ENCODE data around the gene KRT31.
"Not testable (repeated sequence)": the region's sequence is repeated elsewhere in the genome, so short reads cannot be mapped to it uniquely, and the experiment has no call there.

The KRT31 gene

DNA sequence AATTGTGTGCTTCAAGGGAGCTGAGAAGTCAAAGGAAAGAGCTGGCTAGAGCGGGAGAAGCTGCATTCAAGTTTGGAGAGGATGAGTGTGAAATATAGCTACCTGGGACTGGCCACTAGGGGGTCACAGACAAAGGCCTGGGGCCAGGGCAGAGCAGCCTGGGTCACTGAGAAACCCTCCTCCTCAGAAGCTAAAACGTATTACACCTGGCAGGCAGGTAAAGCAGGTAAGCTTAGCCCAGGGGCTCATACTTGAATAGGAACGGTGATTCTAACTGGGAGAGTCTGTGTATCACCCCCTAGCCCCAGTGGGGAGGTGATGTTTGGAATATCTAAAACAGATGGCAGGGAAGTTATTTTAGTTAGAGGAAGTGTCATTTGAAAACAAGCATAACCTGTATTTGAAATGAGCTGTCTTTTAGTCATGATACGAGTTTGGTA is 20.2 kb upstream of the KRT31 start:
- no peak for DNase-seq

DNA sequence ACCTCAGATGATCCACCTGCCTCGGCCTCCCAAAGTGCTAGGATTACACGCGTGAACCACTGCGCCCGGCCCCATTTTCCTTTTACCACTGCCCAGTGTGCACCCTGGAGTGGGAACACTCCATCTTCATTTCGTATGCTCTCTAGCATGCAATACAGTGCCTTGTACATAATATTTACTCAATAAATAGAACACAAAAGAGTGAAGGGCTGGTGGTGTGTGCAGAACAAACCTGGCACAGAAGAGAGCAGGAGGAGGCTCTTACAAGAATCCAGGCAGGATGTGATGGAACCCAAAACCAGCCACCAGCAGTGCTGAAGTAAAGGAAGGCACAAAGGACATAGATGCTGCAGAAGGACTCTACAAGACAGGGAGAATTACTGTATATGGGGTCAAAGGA is 19.7 kb upstream of the KRT31 start:
- DNase-seq, result no peak

DNA sequence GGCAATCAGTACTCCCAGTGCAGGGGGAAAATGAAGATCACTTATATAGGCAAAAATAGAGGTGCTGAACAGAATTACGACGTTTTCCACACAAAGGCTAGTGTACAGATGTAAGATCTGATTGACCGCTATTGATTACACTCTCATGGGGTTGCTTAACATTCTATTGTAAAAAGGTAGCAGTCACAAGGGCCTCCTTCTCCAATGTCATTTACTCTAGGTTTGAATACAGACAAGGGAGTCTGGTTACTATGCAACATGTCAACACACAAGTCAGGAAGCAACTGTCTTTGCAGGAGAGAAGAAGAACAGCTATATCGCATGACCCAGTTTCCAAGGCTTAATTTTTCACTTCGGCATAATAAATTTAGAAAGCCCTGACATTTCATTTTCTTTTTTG is 19.1 kb upstream of the KRT31 start:
- DNase-seq, result no peak

DNA sequence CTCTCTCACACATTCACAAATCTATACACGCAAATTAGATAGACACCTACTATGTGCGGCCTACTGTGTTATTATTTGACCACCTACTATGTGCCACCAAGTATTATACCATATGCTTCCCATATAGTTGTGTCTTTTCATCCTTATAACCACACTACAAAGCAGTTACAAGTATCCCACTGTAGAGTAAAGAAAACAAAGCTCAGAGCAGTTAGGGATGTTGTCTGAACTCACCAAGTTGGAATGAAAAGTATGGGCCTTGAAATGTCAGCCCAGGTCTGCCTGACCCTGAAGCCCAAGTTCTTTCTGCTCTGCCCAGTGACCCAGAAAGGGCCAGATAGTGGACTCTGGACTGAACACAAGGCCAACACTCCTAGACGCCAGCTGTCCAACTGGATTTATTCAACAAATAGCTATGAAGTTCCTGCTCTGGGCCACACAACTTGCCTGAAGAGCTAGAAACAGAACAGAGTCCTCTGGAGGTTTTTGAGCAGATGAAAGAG is 18.5 kb upstream of the KRT31 start:
- no peak for DNase-seq

DNA sequence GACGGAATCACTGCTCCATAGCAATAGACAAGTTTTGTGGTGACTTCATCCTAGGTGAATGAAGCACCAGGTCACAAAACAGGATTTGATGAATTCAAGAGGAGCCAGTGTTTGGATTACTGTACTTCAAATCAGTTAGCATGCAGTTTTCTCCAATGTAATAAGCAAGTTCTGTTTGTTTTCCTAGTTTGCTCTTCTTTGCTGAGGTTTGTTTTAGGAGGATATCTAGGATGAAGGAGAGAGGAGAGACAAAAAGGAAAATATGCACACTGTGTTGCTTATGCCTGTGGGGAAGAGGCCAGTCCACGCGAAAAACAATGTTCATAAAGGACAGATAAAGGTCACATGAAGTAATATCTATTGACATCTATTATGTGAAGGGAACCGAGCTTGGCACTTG is 18.0 kb upstream of the KRT31 start:
- DNase-seq, result no peak

DNA sequence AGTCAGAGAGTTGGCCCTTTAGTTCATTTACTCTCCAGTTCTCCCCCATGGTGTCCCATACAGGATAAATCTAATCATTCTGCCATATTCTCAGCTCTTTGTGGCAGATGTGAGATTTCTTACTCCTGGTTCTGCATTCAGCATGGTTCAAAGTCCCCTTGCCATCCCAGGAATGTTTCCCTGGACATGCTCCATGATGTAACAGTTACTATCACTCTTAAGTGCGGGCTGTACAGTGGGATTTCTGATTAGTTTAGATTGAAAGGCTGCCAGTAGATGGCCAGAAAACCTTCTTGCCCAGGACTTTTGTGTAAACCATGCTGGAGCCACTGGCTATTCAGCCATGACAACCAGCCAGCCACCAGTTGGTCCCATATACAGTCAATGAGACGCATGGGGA is 16.6 kb upstream of the KRT31 start:
- DNase-seq, result no peak

DNA sequence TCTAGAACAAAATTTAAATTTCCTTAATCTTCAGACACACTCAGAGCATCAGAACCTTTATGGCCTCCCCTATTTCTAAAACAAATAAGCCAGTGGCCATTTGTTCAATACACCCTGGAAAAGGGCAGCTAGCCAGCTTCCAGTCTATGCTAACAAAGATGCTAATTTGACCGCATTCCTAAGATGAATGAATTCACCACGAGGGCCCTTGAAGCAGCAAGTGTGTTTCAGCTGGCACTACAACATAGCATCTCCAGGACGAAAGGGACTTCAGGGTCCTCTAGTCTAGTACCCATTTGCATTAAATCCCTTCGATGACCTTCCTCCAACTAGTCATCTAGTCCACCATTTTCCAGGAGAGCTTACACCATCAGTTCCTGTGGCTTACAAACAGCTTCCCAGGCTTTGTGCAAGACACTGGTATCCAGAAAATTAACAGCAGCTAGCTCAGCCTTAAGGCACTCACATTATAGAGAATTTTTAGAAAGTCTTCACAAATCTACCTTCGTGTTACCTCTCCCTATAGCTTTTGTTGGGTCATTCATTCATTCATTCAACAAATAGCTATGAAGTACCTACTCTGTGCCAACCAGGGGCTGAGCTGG is 16.0 kb upstream of the KRT31 start:
- DNase-seq, result peak in 1 of 56 donors; percentile 14

DNA sequence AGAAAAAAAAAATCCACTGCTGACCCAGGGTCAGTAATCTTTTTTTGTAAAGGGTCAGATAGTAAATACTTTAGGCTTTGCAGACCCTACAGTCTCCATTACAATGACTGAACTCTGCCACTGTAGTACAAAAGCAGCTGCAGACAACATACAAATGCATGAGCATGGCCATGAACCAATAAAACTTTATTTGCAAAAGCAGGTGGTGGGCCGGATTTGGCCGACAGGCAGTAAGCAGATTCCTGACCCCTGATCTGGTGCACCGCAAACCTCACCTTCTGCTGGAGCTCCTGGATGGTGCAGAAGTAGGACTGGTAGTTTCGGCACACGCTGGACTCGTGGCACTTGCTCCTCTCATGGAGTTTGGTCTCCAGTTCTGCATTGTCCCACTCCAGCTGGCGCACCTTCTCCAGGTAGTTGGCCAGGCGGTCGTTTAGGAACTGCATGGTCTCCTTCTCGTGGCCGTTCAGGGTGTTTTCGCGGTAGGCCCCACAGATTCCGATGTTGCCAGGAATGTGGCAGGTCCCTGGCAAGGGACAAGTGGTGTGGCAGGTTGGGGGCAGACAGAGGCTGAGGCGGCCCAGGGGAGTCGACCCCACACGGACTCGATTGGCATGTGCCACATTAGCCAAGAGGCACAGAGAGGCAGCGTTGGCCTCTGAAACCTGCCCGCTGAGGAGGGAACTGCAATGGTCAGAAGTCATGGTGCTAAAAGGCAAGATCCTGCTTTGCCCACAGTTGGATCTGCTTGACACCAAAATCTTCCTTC is 13.8 kb upstream of the KRT31 start:
- no peak for DNase-seq

DNA sequence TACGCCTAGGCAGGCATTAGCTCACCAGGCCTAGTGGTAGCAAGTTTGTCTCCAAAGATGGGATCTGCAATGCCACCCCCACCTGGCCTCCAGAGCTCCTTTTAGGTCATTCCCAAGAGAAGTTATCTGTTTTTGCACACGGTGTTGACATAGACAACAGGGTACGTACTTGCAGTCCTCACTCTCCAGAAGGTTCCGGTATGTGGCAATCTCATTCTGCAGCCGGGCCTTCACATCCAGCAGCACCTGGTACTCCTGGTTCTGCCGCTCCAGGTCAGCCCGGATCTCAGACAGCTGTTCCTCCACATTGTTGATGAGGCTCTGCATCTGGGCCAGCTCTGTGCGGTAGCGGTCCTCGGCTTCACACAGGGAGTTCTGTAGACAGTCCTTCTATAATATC is 9.8 kb upstream of the KRT31 start:
- no peak for DNase-seq

DNA sequence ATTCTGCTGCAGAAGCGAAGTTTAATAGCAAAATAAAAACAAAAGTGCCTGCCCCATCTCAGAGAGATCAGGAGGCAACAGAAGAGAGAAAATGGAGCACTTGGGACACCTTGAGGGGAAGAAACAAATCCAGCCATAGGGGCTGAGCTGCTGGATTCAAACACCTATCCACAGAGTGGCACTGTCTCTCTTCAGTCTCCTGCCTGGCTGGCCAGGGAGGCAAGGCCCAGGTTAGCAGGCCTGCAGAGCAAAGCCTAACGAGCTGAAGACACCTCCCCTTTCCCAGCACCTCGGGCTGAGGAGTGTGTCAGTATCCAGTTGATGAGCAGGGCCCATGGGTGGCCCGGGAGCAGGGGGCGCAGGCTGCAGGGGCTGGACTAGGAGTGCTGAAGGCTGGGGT is 8.8 kb upstream of the KRT31 start:
- no peak for DNase-seq

DNA sequence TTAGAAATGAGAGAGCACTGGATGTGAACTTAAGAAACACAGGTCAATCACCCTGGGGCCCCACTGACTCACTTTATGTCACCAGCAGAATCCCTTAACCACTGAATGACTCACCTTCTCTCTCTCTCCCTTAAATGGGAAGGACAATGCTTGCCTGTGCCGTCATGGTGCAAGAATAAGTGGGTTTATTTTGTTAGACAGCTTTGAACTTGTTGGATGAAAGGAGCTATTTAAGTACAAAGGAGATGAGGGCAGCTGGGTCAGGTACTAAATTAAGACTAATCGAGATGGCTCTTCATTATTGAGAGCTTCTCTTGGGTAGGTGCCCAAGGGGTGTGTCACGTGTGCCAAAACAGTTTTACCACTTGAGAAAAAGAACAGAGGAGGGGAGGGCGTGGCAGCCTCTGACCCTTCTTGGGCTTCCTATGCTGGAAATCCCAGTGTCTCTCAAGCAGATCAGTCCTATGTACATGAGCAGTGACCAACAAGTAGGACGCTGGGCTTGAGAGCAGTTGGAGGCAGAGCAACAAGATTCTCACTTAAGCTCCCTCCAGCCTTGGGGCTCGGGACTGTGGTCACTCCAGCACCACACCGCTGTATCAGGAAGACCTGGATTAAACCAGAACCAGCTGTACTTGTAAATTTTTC is 6.7 kb upstream of the KRT31 start:
- no peak for DNase-seq

DNA sequence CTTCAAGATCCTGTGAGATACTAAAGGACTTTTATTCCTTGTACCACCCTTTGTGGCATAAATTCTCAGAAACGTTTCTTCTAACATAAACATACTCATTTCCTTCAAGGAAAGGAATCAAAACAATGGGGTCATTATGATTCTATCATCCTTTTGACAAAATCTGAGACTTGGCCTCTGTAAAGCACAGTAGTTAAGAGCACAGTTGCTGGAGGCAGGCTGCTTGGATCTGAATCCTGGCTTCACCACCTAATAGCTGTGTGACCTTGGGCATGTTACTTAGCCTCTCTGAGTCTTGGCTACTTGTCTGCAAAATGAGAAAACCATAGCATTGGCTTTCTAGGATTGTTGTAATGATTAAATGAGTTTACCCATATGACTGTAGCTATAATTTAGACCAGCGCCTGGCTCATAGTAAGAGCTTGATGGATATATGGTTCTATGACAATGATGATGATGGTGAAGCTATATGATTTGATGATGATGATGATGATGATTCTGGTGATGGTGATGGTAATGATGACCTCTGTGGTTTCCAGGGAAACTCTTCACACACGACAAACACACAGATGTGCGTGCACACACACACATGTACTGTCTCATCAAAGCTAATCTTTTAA is 6.1 kb upstream of the KRT31 start:
- DNase-seq, result no peak

DNA sequence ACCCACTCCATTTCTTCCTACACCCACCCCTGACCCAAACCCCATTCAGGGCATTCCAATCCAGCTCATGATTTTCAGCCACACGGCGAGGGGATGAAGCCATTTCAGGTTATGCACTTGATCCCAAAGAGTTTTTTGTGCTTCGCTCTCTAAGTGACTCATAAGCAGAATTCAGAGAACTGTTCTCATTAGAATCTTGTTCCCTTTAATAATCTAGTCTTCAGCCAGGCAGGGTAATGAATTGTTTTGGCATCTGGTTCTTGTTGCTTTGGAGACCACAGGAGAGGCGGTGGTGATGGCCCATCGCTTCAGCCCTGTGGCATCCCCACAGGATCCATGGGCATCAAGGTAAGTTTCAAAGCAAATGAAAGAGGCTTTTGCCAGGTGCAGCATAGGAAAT is 4.8 kb upstream of the KRT31 start:
- DNase-seq, result peak in 1 of 56 donors; percentile 2

DNA sequence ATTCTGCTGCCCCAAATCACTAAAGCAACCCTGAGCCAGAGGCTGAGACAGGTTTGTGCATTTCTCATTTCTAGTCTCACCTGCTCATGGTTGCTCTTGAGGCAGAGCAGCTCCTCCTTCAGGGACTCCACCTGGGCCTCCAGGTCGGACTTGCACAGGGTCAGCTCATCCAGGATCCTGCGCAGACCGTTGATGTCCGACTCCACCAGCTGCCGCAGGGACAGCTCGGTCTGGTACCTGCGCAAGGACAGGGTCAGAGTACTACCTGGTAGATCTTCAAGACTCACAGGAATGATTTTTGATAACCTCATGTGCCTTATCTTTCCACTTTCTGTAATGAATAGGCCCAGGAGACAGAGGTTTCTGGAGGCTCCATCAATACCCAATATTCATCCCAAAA is 1.1 kb downstream of the KRT31 start:
- no peak for DNase-seq

DNA sequence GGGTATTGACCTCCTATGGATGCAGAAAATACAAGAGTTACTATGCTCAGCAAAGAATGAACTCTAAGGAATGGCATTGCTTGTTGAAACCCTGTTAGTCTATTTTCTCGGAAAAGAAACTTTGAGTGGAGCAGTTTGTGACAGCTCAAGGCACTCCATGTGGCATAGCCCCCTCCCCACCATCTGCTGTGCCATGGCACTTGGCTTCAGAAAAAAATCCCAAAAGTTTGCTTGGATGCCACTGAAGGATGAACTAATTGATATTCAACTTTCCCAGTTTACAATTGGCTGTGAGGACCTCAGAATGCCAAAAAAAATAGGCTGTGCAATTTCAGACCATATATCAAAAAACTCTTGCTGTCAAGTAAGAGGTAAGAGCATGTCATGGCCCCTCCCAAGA is 1.8 kb downstream of the KRT31 start:
- no peak for DNase-seq

DNA sequence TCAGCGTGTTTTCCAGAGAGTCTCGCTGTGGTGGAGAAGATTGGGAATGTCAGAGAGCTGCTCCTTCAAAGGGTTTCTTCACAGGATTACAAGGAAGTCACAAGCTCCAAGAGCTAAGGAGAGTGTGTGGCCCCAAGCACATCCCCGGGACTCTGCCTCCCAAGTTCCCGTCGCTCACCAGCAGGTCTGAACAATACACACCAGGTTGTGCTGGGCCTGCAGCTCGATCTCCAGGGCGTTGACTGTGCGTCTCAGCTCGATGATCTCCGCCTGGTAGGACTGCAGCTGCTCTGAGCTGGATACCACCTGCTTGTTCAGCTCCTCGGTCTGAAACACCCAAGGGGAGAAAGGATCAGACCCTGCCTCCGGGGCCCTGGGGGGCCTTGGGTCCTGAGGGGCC is 2.4 kb downstream of the KRT31 start:
- DNase-seq, result not testable (repeated sequence)

DNA sequence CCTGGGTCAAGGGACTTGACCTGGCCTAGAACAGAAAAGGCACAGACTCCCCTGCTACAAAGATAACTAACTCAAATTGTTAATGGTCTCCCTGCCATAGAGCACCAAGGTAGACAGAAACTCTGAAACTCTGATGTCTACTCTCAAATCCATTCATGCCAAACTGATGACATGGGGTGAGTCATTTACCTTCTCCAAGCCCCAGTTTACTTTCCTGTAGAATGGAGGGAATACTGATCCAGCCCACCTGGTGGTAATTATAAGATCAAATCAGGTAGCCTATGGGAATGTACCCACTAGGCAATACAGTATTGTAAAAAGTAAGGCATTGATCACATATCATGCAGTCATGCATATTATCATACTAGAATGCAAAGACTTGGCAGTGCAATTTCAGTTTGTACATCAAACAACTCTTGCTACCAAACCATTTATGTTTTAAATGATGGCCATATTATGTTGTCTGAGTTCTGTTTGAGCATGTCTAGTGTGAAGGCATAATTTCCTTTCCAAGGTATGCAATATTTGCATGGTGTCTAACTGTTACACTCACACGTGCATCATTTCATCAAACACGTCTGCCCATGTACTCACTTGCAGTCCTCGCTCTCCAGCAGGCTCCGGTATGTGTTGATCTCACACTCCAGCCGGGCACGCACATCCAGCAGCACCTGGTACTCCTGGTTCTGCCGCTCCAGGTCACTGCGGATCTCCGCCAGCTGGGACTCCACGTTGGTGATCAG is 3.0 kb downstream of the KRT31 start:
- DNase-seq, result no peak

DNA sequence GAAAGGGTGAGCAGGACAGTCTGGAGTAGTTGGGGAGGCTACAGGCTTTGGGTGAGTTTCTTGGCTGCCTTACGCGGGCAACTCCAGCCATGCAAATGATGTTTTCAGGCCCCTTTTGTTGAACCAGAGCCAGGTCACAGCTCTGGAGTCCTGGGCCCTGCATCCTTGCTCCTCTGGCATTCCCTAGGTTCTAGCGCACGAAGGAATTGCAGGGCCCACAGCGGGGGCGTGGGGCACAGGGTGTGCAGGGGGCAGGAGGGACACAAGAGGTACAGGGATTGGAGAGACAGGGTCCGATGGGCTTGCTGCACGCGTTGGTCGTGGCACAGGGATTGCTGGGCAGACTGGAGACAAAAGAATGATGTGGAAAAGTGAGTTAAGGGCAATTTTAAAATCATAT is 3.6 kb downstream of the KRT31 start:
- no peak for DNase-seq

DNA sequence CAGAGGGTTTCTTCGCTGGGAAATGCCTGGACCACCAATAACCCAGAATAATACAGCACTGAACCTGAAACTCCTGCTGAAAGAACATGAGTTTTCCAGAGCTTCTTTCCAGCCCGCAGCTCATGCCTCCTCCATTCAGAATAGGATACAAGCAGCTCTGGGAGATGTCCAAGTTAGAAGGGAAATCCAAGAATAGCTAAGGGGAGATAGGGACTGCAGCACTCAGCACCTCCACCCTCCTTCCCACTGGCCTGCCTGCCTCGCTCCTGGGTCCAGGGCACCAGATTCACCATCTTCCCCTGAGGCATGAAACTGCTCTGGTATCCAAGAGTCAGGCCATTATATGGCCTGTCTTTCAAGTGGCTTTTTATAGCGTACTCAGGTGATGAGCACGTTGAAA is 4.1 kb downstream of the KRT31 start:
- DNase-seq, result no peak

DNA sequence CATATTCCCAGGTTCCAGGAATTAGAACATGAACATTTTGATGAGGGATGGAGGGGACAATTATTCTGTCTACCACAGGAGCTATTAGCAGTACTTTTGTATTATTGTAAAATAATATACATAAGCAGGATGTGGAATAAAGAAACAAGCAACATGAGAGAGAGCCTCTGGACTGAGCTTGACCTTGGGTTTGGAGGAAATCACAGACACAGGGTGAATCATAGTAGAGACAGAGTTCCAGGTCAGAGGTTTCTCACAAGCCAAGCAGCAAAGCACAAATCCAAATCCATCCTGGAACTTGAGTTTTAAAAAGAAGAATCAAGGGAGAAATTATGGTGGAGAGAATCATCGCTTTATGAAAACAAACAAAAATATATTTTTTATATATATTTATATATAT is 5.1 kb downstream of the KRT31 start:
- no peak for DNase-seq

DNA sequence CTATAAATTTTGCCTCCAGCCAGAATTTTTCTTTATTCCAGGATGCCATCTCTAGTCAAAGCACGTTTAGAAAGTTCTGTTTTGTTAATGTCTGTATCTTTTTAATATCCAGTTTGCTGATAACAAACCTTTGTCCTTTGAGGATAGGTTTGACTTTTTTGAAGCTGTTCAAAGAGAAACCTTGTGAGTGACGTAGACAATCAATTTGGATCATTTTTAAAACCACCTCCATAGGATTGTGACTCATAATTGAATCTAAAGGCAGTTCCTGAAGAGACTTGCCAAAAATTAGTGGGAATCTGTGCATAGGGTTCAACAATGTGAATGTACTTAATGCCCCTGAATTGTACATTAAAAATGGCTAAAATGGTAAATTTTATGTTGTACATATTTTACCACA is 5.9 kb downstream of the KRT31 start:
- DNase-seq, result no peak

Data from amygdala (tissue), 56 donors.